ENCODE results near the gene SLC2A6.

DNA sequence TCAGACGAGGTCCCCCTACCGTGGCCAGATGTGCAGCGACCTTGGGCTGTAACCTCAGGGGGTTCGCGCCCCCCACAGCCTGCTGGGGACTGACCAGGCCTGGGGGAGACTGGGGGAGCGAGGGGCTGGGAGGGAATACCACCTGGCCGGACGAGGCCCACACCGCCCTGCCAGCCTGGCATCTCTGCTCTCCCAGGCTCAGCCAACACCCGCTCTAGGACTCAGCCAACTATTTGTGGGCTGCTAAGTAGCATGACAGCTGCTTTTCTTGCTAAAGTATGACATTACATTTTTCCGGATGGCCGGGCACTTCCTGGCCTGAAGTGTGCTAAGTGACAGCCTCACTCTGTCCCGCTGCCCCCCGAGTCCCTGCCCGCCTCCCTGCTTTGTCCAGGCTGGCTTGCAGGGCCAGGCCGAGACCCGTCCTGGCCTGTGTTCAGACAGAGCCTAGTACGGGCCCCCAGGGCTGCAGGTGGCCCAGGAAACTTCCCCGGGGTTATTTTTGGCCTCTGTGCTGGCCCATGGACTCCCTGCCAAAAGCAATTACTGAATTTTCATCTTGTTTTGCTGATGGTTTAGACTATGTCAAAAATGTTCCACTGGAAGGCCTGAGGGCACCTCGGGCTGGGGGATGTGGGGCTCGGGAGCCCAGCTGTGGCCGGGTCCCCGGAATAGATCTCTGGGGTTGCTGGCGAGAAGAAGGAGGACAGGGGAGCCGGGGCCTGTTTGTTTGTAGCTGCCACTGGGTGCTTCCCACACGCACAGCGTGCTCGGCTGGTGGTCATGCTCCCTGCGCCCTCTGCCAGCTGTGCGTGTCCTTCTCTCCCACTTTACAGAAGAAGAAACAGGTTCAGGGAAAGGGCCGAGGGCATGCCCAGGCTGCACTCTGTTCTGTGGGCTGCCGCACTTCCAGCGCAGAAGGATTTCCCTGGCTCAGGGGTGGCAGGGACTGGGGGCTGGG, 13.4 kb upstream of the SLC2A6 start:
- TF ChIP-seq SMAD5 (IDR thresholded peaks at IDR 0.05; ENCODE audit: low read depth), result no peak
- TF ChIP-seq POLR2A (IDR thresholded peaks at IDR 0.05; ENCODE audit: low read depth, low read length), result no peak
- no peak for TF ChIP-seq RBBP5 (conservative IDR thresholded peaks at IDR 0.05)
- no peak for TF ChIP-seq RFX5 (IDR thresholded peaks at IDR 0.05; ENCODE audit: low read depth, low read length)
- no peak for TF ChIP-seq BRCA1 (IDR thresholded peaks at IDR 0.05; ENCODE audit: low read depth, low read length)
